ENCODE results near the gene SLC8A1.

SLC8A1 gene

GRCh38 chr2:40169856-40170255 lies 282.0 kb downstream of the SLC8A1 start:
- TF ChIP-seq, protein P1, sequence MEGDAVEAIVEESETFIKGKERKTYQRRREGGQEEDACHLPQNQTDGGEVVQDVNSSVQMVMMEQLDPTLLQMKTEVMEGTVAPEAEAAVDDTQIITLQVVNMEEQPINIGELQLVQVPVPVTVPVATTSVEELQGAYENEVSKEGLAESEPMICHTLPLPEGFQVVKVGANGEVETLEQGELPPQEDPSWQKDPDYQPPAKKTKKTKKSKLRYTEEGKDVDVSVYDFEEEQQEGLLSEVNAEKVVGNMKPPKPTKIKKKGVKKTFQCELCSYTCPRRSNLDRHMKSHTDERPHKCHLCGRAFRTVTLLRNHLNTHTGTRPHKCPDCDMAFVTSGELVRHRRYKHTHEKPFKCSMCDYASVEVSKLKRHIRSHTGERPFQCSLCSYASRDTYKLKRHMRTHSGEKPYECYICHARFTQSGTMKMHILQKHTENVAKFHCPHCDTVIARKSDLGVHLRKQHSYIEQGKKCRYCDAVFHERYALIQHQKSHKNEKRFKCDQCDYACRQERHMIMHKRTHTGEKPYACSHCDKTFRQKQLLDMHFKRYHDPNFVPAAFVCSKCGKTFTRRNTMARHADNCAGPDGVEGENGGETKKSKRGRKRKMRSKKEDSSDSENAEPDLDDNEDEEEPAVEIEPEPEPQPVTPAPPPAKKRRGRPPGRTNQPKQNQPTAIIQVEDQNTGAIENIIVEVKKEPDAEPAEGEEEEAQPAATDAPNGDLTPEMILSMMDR (IDR thresholded peaks at IDR 0.05; ENCODE audit: low read depth, low read length): no peak
- no peak overlapping the region for H3K4me3 ChIP-seq (ENCODE audit: low read depth, low read length)

- TF ChIP-seq, protein P1 (IDR thresholded peaks at IDR 0.05; ENCODE audit: low read depth, low read length): no peak
- no peak overlapping the region for H3K4me3 ChIP-seq (ENCODE audit: low read depth, low read length)
These were observed 282.5 kb downstream of the SLC8A1 start for GRCh38 chr2:40169430-40169829.

GRCh38 chr2:40168546-40168945 lies 283.3 kb downstream of the SLC8A1 start:
- no peak overlapping the region for H3K4me3 ChIP-seq (ENCODE audit: low read depth, low read length)
- TF ChIP-seq, protein P1 (IDR thresholded peaks at IDR 0.05; ENCODE audit: low read depth, low read length): no peak

GRCh38 chr2:40168032-40168431 lies 283.9 kb downstream of the SLC8A1 start:
- no peak overlapping the region for H3K4me3 ChIP-seq (ENCODE audit: low read depth, low read length)
- TF ChIP-seq, protein P1 (IDR thresholded peaks at IDR 0.05; ENCODE audit: low read depth, low read length): no peak

- TF ChIP-seq, protein P1 (IDR thresholded peaks at IDR 0.05; ENCODE audit: low read depth, low read length): no peak
- no peak overlapping the region for H3K4me3 ChIP-seq (ENCODE audit: low read depth, low read length)
These were observed 285.9 kb downstream of the SLC8A1 start for GRCh38 chr2:40166006-40166405.

DNA sequence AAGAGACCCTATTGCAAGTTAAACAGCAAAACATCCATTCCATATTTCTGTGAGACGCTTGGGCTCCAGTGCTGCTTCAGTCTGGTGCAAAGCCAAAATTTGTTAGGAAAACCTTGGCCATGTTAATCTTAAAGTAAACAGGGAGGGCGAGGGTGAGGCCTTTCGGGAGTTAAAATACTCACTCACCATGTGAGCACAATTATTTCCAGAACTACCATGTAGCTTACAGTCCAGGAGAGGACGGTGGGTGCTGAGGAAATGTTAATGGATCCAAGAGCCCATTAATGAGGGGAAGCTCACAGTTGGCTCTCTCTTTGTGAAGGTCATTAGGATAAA lies 286.4 kb downstream of the SLC8A1 start:
- no peak overlapping the region for H3K4me3 ChIP-seq (ENCODE audit: low read depth, low read length)
- TF ChIP-seq, protein P1 (IDR thresholded peaks at IDR 0.05; ENCODE audit: low read depth, low read length): no peak

- H3K4me3 ChIP-seq (ENCODE audit: low read depth, low read length): no peak overlapping the region
- TF ChIP-seq, protein P1 (IDR thresholded peaks at IDR 0.05; ENCODE audit: low read depth, low read length): no peak
These were observed 287.0 kb downstream of the SLC8A1 start for GRCh38 chr2:40164736-40165508.
